HG02798 (cell line): ENCODE data around the gene CYP4F22.
"Not testable (repeated sequence)": the region's sequence is repeated elsewhere in the genome, so short reads cannot be mapped to it uniquely, and the experiment has no call there.

Experiments used
- ATAC-seq: cut with Tn5 transposase; IDR thresholded peaks from one replicate; pipeline ENCODE4 v1.9.1; 2021; ENCODE audit warnings: mild to moderate bottlenecking; ENCODE audit not compliant: unreplicated experiment, poor library complexity

Gene CYP4F22

GRCh38 chr19:15563325-15563794 is 55.0 kb downstream of the CYP4F22 start:
- no peak for ATAC-seq

DNA sequence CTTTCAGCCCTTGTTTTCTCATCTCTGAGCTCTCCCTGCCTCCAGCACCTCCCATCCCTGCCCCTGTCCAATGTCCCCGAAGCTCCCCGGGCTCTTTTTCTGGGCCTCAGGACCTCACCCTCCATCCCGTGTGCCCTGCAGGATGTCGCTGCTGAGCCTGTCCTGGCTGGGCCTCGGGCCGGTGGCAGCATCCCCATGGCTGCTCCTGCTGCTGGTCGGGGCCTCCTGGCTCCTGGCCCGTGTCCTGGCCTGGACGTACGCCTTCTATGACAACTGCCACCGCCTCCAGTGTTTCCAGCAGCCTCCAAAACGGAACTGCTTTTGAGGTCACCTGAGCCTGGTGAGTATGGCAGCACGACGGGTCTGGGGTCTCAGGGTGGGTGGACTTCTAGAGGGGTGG is 55.6 kb downstream of the CYP4F22 start:
- no peak for ATAC-seq

DNA sequence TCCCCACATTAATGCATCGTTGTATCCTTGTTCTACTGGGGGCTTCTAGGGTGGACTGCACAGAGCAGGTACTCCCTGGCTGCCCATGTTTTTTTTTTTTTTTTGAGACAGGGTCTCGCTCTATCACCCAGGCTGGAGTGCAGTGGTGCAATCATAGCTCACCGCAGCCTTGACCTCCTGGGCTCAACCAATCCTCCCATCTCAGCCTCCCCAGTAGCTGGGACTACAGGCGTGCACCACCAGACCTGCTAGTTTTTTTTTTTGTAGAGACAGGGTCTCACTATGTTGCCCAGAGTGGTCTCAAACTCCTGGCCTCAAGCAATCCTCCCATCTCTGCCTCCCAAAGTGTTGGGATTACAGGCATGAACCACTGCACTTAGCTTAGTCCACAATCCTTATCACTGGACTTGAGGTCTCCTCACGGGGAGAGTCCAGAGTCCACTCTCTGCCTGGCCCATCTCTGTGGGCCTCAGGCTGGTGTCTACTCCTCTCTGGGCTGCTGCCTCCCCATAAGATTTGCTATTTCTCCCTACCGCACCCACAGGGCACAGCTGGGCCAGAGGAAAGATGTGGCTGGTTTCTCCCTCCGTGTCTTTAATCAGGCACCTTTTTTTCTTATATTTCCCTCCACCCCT is 56.3 kb downstream of the CYP4F22 start:
- ATAC-seq: no peak

DNA sequence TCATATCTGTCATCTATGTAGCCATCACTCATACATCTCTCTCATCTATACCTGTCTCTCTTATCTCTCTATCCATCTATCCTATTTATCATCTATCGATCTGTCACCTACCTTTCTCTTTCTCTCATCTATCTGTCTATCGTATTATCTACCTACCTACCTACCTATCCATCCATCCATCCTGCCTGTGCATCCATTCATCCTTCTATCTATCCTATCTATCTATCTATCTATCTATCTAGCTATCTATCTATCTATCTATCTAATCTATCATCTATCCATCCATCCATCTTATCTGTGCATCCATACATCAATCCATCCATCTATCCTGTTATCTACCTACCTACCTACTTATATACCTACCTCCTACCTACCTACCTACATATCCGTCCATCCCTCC is 62.1 kb downstream of the CYP4F22 start:
- no peak for ATAC-seq

- ATAC-seq: no peak
Measured at GRCh38 chr19:15575406-15575805, 67.1 kb downstream of the CYP4F22 start.

GRCh38 chr19:15576526-15577156 is 68.3 kb downstream of the CYP4F22 start:
- ATAC-seq: no peak

DNA sequence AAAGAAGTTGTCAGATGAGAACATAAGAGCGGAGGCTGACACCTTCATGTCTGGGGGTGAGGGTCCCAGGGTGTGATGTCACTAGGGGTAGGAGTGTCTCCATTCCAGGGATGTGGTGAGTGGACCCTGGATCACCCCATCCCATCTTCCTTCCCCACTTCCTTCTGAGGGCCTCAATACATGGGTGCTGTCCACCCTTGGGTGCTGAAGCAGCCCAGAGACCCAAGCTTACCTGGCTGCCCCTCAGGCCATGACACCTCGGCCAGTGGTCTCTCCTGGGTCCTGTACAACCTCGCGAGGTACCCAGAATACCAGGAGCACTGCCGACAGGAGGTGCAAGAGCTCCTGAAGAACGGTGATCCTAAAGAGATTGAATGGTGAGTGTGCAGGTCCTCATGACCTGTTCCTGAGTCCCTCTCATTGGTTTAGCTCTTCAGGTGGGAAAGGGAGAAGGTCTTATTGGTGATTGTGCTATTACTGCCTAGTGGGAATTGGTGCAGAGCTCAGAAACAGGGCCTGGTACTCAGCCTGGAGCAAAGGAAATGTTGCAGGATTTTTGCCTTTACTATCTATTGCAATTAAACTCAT is 69.0 kb downstream of the CYP4F22 start:
- ATAC-seq: no peak

- no peak for ATAC-seq
Measured at GRCh38 chr19:15583346-15583745, 75.0 kb downstream of the CYP4F22 start.

DNA sequence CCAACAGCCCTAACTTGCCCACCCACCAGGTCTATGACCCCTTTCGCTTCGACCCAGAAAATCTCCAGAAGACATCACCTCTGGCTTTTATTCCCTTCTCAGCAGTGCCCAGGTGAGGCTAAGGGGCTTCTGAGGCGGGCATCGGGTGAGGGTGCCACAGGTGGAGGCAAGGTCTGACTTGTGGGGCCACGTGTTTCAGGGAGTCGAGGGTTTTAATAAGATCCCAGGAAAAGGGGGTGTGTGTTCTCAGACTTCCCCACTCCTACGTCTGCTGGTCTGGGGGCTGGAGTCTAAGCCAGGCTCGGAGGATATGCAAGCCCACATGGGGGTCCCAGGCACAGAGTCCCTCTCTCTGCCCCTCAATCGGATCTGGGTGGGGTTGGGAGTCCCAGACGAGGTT is 75.8 kb downstream of the CYP4F22 start:
- no peak for ATAC-seq

- no peak for ATAC-seq
Measured at GRCh38 chr19:15584541-15585115, 76.3 kb downstream of the CYP4F22 start.

- ATAC-seq: no peak
Measured at GRCh38 chr19:15587663-15588062, 79.3 kb downstream of the CYP4F22 start.

- ATAC-seq: no peak
Measured at GRCh38 chr19:15588265-15588664, 79.9 kb downstream of the CYP4F22 start.

DNA sequence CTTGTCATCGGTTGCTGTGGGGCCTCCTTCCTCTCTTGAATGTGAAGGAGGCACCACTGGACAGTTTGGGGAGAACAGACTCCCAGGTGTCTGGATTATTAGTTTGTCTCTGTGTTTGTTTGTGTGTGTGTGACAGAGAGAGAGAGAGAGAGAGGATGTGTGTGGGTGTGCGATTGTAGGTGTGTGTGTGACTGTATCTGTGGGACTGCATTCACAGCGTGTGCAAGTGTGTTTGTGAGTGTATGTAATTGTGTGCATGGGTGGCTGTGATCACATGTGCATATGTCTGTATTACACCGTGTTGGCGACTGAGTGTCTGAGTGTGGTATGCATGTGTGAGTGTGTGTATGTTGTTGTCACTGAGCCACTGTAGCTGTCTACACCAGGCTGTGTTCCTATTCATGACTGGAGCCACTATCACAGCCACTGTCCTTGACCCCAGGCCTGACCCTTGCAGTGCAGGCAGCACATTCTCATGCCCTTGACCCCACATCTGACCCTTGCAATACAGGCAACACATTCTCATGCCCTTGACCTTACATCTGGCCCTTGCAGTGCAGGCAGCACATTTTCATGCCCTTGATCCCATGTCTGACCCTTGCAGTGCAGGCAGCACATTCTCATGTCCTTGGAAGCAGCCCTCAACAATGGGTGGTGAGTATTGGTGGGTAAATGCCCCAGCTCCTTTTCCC is 81.6 kb downstream of the CYP4F22 start:
- ATAC-seq: no peak

DNA sequence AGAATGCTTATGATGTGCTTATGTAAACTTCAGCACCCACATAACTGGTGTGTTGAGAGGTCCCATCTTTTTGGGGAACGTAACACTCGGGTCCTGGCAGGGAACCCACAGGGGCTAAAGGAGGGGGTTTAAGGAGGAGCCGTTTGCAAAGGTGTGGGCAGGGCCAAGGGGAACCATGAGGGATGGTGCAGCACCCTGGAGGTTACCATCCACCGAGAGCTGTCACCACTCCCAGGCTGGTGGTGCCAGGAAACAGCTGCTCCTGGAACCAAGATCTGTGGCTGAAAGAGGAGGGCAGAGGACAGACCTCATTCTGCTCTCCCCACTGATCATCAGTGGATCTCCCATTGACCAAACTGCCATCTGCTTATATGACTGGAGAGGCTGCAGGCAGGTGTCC is 83.5 kb downstream of the CYP4F22 start:
- ATAC-seq: no peak

DNA sequence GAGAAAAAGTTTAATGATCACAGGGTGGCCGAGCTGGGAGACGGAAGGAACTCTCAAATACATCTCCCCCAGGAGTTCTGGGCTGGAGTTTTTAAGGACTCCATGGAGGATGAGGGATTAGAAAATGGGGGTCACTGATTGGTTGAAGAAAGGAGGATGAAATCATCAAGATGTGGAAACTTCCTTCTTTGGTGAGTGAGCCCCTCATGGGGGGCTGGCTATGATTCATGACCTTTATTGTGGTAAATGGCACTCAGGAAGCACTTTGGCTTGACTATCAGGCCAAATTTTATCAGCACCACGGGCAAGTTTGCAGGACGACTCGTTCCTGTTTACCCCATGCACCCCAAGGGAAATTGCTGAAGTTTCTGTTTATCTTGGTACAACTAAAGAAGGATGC is 84.2 kb downstream of the CYP4F22 start:
- not testable (repeated sequence) for ATAC-seq

GRCh38 chr19:15593766-15594165 is 85.4 kb downstream of the CYP4F22 start:
- not testable (repeated sequence) for ATAC-seq

DNA sequence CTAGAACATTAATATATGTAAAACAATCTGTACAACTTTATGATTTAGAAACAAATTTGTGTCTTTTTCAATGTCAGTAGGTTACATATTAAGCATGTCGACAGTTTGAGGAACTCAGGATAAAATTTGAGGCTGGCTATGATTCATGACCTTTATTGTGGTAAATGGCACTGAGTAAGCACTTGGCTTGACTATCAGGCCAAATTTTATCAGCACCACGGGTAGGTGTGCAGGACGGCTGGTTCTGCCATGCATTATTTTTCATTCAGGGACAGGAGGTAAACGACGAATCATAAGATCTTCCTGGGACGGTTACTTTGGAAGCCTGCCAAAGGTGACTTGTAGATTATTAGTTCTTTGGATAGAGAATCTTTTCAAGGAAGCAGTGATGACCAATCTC is 86.7 kb downstream of the CYP4F22 start:
- no peak for ATAC-seq
